Measurements from ENCODE around the gene F7.
A peak's percentile ranks its signal among the peaks of the same experiment; 100 is the strongest.
"Not testable (repeated sequence)": the region's sequence is repeated elsewhere in the genome, so short reads cannot be mapped to it uniquely, and the experiment has no call there.

The F7 gene

DNA sequence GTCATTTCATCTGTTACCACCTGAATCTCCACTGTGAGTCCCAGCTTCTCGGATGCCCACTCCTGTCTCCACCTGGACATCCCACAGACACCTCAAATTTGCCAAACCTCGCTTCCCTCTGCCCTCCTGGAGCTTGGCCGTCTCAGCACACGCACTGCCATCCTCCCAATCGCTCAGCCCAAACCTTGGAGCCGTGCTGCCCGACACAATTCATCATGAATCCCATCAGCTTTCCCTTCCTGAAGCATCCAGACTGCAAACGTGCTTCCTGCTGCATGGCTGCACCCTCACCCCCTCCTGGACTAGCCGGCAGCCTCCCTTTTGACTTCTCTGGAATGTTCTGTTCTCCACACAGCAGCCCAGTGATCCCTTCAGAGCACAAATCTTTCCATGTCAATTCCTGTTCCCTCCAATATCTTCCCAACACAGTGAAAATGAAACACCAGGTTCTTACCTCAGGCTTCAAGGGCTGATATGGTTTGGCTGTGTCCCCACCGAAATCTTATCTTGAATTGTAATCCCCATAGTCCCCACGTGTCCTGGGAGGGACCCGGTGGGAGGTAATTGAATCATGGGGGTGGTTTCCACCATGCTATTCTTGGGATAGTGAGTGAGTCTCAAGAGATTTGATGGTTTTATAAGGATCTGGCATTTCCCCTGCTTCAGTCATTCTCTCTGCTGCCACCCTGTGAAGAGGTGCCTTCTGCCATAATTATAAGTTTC, 51.8 kb downstream of the F7 start:
- DNase-seq, result no peak

- no peak for DNase-seq
Observed at GRCh38 chr13:113157929-113158747, 52.5 kb downstream of the F7 start, which contains the start of gene PROZ. TSS of gene PROZ (plus strand) at chr13:113158648. CDS start at chr13:113158661, 13 bp downstream.

DNA sequence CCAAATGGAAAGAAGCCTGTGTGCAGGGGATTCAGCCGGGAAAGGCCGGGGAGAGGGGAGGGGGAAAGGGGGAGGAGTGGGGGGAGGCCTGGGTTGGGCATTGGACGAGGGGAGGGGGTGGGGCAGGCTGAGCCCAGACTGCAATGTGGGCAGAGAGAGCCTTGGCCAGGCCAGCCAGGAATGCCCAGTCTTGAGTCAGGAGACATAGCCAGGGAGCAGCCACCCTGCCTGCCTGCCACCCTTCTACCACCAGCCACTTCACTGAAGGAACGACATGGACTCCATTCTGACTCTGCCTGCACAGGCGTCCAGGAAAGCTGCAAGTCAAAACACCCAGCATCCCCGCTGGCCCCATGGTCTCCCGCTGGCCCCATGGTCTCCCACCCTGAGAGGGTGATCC, 53.4 kb downstream of the F7 start:
- no peak for DNase-seq

DNA sequence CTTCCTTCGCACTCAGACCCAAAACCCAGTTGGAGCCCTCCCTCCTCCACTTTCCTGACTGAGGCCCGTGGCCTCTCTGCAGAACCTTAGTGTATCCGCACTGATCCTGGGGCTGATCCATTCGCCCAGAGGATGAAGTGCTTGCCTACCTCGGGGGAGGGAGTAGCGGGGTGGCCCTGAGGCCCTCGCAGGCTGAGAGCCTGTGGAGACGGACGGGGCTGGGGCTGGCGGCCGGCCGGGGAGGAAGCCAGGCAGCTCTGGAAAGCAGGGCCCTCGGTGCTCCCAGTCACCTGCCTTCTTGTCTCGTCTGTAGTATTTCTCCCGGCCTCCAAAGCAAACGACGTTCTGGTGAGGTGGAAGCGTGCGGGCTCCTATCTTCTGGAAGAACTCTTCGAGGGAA, 54.1 kb downstream of the F7 start:
- no peak for DNase-seq

DNA sequence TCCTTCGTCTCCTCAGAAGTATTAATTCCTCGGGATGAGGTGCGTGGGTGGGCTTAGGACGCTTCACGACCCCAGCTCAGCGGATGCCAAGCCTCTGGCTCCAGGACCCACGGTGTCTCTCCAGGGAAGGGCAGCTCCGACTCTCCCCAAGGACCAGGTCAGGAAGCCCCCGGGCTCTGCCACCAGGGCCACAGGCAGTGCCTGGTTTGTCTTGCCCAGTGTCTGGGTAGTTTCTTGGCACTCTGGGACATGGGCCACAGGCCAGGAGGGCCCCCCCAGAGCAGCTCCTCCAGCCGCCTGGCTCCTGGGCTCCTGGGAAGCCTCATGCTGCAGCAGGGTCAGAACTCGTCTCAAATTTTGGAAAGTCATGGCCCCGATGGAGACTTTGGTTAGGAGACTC, 55.4 kb downstream of the F7 start:
- no peak for DNase-seq

DNA sequence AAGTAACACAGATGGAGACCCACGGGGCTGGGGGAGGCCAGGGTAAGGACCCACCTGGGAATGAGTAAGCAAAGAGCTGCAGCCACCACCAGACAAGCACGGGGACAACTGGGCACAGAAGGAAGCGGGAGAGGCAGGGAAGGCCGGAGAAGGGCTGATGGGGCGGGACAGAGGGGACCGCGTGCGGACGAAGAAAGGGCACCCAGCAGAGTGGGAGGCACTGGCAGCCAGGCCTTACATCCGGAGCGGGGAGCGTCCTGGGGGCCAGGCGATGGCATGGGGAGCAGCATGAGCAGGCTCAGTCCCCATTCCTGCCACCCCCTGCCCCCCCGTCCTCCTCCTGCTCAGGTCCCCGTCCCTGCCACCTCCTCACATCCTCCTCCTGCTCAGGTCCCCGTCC, 55.8 kb downstream of the F7 start:
- peak; percentile 10 for DNase-seq

DNA sequence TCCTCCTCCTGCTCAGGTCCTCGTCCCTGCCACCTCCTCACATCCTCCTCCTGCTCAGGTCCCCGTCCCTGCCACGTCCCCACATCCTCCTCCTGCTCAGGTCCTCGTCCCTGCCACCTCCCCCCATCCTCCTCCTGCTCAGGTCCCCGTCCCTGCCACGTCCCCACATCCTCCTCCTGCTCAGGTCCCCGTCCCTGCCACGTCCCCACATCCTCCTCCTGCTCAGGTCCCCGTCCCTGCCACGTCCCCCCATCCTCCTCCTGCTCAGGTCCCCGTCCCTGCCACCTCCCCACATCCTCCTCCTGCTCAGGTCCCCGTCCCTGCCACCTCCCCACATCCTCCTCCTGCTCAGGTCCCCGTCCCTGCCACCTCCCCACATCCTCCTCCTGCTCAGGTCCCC, 56.4 kb downstream of the F7 start:
- DNase-seq, result not testable (repeated sequence)

DNA sequence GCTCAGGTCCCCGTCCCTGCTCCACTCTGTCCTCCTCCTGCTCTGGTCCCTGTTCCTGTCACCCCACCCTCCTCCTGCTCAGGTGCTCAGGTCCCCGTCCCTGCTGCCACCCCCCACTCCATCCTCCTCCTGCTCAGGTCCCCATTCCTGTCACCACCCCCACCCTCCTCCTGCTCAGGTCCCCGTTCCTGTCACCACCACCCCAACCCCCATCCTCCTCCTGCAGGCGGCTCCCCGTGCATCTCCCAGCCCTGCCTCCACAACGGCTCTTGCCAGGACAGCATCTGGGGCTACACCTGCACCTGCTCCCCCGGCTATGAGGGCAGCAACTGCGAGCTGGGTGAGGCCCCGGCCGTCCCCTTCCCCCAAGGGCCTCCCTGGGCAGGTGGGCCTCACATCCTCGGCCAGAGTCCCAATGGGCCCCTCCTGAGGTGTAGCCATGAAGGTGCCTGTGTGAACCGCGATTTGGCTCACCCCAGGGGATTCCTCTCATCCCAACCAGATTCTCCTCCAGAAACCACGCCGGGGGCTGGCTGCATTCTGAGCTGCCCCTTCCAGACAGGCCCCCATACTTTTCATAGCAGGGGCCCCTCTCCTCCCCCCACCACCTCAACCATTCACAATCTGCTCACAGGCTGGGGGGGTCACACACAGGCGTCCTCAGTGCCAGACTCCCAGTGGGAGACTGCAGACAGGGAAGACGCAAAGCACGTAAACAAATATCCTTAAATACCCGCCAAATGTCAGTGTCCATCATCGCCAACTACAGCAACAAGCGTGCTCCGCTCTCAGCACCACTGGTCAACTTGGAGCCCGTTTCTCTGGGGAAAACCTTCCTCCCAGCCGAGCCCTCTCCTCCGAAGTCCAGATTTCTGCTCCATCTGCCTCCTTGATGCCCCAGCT, 57.4 kb downstream of the F7 start:
- DNase-seq, result peak; percentile 48

DNA sequence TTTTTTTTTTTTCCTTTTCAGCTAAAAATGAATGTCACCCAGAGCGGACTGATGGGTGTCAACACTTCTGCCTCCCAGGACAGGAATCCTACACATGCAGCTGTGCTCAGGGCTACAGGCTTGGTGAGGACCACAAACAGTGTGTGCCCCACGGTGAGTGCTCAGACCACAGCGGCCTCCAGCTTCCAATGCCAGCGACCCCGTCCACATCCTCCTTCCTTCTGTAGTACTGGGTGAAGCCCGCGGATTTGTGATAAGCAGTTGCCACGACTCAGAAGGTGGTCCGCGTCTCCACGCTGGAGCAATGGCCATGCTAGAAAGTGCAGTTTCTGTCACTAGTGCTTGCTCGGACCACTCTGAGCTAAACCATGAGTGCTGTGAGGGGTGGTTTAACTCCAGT, 58.9 kb downstream of the F7 start:
- DNase-seq, result no peak

- no peak for DNase-seq
Observed at GRCh38 chr13:113166266-113166665, 60.7 kb downstream of the F7 start.

DNA sequence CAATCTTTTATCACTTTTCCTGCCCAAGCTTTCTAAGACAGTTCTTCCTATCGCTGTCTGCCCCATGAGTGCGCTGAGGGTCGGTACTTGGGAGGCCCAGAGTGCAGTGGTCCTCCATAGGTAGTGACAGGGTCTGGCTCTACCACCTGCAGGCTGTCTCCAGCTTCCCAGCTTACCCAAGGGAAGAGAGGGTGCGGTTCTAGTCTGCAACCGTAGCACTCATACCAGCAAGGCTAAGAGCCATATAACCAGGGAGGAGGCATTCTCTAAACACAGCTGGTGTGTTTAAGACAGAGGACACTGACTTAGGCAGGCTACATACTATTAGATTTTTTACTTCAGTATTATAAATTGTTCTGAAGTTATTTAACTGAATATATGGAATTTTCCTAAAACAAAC, 61.1 kb downstream of the F7 start:
- no peak for DNase-seq

DNA sequence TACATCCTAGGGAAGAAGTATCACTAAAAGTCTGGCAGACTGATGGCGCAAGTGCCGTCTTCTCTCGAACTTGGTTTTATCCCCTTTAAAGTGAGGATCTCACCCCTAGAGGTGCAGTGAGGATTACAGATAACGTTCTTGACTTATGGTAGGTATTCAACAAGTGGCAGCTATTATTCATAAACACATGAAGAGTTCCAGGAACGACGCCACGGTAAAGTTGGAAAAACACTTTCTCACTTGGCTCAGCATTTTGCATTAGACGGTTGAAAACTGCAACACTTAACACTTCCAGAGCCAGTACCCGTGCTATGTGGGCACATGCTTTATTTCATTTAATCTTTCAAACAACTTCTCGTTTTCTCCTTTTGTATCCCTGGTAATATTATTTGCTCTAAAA, 61.6 kb downstream of the F7 start:
- DNase-seq, result no peak

- no peak for DNase-seq
Observed at GRCh38 chr13:113167575-113167974, 62.0 kb downstream of the F7 start.

DNA sequence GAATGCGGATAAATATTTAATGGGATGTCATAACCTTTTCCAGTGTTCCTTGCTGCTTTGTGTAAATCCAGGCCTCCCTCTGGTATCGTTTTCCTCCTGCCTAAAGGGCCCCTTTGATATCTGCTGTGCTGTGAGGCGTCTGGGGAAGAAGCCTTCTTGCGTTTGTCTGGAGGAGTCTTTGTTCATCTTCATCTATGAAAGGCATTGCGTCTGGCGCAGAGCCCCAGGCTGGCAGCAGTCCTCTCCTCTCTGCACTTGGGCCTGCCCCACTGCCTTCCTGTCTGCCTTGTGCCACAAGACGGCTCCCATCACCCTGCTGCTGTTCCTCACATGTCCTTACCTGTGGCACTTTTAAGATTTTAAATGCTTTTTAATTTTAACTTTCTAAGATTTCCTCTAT, 62.6 kb downstream of the F7 start:
- no peak for DNase-seq

DNA sequence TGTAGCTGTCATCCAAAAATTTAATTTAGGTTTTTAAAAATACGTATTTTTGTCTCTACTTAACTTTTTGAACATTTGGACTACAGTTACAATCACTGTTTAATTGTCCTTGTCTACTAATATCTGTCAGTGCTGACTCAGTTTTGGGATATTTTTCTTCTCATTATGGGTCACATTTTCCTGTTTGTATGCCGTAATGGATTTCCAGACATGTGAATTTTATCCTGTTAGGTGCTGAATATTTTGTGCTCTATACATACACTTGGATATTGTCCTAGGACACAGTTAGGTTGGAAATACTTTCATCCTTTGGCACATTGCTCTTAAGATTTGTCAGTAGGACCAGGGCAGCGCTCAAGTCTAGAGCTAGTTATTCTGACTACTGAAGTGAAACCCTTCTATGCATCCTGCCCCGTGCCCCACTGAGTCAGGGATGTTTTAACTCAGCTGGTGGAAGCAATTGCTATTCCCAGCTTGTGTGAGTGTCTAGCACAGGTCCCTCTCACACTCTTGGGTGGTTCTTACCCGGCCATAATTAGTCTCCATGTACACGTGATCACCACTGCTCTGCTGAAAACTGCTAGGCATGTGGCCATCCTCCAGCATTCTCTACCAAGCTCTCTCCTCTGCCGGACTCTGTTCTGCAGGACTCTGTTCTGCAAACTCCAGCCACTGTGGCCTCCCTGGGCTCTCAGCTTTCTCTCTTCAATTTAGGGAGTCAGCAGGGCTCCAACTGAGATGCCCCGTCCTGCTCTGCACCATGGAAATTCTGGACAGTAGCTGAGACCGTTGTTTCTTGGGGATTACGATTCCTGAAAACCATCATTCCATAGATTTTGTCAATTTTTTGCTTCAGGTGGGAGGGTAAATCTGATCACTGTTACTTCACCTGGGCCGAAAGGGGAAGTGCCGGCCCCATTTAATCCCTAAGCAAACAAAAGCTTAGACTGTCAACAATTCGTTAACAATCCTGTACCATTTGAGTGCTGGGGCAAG, 64.0 kb downstream of the F7 start:
- DNase-seq, result no peak

Data from COR-L47 (cell line).